Germinal center (tissue), 1 donor: ENCODE results near the gene EFNA5.

Experiments used
- DNase-seq: peaks from one replicate; pipeline ENCODE4 v3.0.0; 2012; ENCODE audit warnings: mixed read lengths, low spot score

Gene EFNA5

DNA sequence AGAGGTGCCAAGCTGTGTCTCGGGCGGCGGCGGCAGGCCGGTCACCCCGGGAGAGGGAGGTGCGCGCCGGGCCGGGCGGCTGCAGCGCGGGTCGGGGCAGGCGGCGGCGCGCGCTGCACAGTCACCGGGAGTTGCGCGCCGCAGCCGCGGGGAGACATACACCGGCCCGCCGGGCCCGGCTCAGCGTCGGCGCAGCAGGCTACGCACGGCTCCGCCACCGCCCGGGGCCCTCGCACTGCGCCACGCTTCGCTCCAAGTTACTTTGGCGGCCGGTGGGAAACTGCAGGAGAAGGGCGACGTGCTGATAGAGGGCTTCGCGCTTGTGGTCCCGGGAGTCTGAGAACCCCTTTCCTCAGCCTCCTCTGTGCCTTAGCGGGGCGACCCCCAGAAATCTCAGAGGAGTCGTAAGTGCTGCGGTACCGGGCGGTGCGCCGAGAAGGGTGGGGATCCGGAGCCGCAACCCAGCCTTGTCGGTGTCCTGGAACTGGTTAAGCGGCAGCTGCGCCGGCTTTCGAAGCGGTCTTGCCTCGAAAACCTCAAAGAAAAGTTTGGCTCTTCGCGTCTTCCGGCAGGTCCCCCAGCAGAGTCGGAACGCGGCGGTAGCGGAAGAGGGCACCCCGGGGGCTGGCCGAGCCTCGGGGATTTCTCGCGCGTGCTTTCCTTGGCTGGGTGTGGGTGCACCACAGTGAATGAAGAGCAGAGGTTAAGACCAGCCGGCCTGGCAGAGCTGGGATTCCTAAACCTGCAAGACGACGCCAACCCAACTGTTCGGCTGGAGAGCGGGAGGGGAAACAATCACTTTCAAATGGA, at the start of gene EFNA5:
Gene EFNA5 (minus strand): TSS at position 6 of the 810 bp plus-strand sequence.
- DNase-seq, result peak; percentile 29

DNA sequence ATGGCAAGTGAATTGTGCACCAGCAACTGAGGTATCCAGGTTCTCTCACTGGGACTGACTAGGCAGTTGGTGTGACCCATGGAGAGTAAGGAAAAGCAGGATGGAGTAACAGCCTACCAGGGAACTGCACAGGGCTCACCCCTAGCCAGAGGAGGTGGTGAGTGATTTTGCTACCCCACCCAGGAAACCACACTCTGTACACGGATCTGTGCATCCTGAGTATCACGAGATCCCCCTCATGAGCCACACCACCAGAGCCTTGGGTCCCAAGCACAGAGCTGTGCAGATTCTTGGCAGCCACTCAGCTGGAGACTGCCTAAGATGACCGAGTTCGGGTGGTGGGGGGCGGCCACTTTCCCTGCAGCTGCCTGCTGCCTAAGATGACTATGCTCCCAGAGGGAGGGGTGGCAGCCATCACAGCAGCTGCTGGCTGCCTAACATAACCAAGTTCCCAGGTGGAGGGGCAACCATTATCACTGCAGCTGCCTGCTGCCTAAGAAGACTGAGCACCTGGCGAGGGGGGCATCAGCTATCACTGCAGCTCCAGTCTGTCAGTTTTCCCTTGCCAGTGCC, 48.4 kb upstream of the EFNA5 start:
- DNase-seq, result no peak

DNA sequence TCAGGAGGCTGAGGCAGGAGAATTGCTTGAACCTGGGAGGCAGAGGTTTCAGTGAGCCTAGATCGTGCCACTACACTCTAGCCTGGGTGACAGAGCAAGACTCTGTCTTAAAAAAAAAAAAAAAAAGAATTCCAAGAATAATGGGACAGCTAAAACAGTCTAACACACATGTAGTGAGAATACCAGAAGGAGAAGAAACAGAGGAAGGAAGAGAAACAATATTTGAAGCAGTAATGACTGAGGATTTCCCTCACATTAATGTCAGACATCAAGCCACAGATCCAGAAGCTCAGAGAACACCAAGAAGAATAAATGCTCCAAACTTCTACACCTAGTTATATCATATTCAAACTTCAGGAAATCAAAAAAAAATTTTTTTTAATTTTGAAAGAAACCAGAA, 47.1 kb upstream of the EFNA5 start:
- no peak for DNase-seq

DNA sequence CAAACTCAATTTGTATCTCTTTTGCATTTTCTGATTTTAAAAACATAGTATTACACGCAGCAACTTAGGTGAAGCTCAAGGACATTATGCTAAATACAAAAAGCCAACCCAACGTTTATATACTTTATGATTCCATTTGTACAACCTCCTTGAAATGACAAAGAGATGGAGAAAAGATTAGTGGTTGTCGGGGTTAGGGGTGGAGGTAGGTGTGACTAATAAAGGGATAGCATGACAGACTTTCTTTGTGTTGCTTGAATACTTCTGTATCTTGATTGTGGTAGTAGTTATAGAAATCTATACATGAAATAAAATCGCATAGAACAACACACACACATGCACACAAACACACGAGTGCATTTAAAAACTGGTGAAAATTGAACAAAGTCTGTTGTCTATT, 42.5 kb upstream of the EFNA5 start:
- DNase-seq, result no peak

DNA sequence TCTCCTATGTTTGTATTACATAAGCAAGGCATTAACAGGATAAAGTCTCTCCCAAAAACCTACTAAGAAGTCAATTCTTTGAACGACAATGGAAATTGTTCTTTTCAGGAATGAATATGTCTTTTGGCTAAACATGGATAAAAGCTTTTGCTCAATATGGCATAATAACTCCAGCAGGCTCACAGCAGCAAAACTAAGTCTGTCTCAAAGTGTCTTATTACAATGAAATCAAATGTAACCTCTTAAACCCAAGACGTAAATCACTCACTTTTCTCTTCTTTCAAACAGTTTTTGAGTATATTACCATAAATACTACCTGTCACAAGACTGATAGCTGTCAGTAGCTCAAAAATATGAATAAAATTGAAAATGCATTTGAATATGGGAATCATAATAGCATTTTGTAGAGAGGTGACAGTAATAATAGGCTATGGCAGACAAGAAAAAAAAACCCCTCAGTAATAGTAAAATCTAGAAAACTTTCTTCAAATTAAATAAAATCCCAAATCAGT, 41.7 kb upstream of the EFNA5 start:
- DNase-seq, result no peak

DNA sequence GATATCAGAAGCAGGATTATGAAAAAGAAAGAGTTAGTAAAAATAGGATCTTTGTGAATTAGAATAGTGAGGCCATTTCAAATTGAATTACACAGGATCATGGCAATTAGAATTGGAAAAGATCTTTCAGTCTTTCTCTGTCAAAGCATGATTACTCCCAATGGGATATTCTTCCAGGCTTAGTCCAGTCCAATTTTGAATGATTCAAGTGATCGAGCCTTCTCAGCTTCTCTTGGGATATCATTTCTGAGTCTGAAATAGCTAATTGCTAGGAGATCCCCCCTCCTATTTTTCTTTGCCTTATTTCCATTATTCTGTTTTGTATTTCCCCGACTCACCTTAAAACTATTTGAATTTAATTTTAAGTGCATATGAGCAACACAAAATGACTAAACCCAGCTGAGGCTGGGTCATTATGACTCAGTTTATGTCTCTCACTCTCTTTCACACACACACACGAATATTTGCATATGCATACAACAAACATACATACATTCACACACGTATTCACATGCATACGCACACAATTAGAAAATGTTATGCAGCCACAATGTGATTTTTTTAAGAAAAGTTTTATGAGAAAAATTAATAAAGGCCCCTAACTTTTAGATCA, 34.8 kb upstream of the EFNA5 start:
- no peak for DNase-seq

DNA sequence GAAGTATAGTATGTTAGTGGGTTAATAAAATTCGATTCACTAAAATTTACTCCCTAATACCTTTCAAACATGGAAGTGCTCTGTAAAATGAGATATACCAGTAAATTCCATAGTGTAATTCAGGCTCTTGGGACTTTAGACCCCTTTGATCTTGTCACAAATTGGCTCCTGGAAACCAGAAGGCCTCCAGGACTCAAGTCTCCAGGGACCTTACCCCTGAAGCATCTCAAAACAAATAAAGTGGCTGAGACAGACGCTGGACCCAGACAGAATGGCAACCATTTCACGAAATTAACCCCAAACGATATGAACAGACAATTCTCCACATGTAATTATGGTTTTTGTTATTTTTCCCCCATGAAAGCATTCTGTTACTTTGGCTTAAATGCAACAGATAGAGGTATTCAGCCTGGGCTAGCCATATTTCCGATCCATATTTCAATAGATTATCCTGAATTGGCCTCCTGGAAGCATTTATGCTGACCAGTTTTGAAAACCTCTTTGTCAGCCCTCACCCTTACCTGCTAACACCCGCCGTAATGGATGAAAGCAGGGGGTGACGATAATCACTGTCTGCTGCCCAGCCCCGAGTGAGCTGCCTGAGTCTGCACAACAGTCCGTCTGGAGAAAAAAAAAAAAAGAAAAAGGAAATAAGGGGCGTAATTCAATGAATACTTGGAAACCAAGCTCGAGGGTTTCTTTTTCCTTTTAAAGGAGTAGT, 34.1 kb upstream of the EFNA5 start:
- DNase-seq, result no peak

DNA sequence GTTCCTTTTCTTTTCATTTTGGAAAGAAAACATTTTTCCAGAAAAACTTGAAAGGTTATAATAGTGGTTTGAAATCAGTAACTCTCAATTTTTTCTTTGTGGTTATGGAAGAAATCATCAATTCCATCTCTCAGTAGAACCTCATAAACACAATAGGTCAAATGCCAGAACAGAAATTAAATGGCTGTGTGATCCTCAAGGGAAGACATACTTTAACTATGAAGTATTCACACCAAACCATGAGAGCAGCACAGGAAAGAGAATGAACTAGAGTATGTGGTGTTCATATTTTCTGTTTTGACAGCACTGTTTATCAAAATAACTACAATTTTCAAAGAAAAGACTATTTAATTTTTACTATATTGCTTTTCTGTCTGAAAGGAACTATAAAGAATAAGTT, 29.7 kb upstream of the EFNA5 start:
- DNase-seq, result no peak

DNA sequence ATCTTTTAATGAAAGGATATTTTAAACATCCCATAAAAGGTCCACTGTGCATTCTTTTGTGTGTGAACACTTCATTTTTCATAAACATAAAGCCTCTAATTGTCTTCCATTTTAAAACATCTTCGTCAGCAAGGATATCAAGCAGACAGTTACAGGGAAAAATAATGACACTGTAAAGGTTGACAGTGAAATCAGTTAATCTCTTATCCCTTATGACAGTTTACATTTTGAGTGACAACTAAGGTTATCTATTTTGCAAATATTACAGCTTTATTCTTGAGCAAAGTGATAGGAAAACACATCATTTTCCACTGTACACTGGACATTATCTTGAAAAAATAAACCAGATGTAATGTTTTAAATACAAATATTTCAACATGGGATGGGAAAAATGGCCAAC, 28.7 kb upstream of the EFNA5 start:
- no peak for DNase-seq

DNA sequence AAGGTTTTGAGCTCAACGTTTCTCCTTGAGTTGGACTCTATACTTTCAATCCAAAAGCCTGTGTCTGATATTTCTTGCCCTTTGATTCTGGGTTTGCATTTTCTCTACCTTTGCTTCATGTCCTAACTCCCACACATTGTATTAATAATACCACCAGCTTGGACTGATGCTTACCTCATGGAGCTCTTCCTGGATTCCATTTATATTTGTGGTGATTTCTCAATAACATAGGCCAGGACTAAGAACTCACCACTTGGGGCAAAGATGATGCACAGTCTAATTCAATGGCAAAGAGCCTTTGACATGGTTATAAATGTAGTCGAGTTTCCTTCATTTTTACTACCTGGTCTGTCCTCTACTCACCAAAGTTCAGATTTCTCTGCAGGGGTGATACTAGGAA, 27.5 kb upstream of the EFNA5 start:
- DNase-seq, result no peak

DNA sequence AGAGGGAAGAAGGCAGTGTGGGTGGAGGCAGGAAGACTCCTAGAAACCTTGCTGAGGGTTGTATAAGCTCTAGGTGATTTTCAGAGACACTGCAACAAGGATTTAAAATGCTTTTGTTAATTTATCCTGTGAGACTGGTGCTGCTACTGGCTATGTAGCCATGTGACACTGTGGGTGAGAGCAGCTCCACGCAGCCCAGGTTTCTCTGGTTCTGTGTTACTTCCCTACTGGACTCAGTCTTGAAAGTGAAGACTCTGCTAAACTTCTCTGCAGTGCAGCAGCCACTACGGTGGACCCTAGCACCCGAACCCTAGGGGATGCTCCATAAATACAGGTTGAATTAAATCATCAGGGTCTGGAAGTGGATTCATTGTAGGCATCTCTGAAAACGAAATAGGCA, 25.8 kb upstream of the EFNA5 start:
- no peak for DNase-seq

DNA sequence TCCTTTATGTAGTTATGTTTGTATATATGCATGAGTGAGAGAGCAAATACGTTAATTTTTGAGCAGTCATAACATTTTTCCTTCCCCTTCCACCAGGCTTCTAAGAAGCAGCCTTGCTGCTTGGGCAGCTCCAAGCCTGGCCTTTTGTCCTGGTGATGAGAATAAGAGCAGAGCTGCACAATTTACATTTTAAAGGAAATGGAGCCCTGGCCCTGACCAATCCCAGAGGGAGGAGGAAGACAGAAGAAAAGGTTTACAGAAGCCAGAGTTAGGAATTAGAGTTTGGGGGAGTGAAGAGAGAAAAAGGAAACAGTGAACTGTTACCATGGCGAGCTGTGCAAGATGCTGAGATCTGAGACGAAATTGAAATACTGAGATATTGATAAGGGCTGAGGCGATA, 25.3 kb upstream of the EFNA5 start:
- no peak for DNase-seq

DNA sequence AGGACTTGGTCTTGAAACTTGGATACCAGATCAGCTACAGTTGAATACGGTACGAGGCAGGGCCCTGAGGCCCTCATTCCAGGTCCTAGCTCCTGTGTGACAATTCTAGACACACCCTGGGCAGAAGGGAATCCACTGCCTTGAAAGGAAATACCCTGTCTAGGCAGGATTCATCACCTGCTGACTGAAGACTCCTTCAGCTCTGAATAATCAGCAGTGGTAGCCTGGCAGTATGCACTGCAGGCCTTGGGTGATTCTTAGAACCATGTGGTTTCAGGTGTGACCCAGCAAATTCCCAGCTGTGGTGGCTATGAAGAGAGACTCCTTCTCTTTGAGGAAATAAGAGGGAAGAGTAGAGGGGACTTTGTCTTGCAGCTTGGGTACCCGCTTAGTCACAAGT, 17.2 kb upstream of the EFNA5 start:
- no peak for DNase-seq

DNA sequence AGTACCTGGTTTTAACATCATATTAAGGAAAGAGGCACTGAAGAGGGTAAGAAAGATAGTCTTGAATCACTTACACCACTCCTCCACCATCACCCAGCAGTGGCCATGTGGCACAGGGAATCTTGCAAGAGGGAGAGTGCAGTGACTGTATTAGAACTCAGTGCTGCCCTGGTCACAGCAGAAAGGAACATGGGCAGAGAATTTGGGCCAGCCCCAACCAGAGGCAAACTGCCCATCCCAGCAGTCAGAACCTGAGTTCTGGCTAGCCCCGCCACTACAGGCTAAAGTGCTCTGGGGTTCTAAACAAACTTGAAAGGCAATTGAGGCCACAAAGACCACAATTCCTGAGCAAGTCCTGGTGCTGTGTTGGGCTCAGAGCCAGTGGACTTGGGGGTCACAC, 16.7 kb upstream of the EFNA5 start:
- DNase-seq, result no peak

DNA sequence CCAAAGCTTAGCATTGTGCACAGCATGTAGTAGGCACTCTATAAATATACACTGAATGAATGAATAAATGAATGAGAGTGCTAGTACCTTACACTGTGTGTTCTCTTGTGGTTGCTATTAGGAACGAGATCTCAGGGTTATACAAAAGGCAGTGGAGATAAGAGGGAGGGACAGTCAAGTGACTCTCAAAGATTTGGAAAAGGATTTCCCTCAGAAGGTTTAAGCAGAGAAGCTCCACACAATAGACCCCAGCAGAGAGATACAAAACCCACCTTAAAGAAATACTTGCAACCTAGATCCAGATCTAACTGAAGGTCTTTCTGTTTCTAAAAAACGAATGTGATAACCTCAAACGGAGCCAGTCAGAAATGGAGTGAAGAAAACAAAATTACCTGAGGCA, 11.8 kb upstream of the EFNA5 start:
- no peak for DNase-seq

DNA sequence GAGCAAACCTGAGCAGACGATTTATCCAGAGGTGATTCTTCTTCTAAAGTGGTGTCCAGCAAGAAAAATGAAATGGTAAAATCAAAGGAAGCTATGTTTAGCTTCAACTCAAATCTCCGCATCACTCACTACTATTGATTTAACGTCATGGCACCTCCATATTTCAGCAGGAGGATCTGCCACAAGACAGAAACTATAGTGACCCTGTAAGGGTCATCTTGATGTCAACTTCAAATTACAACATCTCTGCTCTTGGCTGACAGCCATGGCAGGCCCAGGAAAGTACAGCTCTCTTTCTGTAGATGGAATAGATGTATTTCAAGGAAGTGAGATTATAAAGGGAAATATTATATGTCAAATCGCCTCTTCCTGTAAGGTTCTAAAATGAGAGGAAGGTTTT, 10.1 kb upstream of the EFNA5 start:
- no peak for DNase-seq

DNA sequence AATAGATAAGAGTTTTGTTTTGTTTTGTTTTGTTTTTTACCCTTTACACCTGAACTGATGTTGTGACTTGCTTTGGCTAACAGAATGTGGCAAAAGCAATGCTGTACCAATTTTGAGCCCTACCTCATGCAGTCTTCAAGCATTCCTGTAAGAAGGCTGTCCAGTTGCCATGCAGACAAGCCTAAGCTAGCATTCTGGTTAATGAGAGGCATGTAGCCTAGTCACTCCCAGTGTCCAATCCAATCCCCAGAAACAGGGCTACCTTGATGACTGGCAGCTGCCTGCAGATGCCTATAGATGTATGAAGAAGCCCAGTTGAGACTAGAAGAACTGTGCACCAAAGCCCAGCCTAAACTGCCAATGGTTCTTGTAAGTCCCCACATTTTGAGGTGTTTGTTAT, 9.4 kb upstream of the EFNA5 start:
- DNase-seq, result no peak

DNA sequence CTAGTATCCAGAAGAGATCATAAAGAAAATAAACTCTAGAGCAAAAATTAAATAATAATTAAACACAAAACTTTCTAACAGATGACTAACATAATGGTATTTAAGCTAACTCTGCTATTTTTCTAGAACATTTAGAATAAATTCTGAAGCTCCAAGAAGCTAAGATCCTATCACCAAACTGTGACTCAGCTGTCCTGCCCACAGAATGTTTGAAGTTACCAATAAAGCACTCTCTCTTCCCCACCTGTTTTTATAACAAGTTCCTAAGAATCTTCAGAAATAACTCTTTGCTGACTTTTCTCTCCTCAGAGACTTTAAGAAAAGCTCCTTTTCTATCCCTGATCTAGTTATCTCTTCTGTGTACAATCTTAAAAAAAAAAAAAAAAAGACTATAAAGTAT, 6.0 kb upstream of the EFNA5 start:
- DNase-seq, result no peak

DNA sequence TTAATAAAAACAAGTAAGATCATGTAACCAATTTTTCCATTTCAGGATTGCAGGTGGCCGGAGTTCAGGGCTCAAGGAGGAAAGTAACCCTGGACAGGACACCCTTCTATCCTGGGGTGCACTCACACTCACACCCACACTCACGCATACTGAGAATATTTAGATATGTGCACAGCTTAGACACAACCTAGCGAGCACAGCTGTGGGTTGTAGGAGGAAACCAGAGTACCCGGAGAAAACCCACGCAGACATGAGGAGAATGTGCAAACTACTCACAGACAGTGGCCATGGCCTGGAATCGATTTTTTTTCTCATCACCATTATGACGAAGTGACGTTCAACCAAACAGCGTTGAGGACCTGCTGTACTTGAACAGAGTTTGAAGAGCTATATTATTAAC, 4.5 kb upstream of the EFNA5 start:
- no peak for DNase-seq

DNA sequence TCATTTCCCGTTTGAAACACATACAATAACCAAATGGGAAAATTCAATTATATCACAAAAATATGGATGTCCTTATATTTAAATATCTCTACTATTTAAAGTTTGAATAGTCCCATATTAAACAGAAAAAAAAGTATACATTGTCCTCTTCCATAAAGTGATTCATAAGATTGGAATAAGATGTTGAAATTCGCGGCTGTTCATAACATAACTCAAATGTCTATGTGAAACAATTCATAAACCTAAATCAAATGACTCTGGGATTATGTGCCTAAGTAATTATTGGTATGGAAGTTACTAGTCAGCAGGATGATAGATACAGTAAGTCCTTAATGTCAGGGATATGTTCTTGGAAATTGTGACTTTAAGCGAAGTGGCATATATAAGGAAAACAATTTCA, 3.9 kb upstream of the EFNA5 start:
- DNase-seq, result no peak

DNA sequence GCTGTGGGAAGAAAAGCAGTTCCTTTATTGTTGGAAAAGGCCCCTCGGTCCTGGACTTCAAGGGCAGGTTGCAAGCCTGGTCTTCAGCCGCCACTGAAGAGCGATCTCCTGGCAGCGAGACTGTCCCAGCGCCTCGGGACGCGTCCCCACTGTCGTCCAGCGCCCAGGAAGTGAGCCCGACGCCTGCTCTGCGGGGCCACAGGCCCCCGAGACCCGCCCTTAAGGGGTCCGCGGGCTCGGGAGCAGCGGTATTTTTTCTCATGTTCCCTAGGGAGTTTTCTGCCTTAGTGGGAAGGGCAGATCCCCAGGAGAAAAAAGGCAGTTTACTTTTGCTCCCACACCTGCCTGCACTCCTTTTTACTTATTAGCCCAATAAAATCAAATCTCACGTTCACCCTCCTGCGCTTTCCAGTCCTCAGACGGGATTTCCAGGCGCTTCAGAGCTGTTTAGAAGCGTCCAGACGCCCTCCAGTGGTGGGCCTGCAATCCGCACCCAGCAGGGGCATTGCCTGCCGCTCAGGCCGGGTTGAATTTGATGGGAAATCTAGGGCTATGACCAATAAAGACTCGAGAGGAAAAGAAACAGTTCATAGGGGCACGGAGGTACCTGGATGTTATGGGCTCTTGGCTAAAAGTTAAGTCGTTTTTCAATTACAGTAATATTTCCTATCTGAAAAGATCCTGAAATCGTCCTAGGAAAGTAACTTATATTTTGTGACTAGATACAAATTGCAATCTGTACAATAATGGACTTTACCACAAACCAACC, 2.8 kb upstream of the EFNA5 start:
- peak; percentile 68 for DNase-seq

DNA sequence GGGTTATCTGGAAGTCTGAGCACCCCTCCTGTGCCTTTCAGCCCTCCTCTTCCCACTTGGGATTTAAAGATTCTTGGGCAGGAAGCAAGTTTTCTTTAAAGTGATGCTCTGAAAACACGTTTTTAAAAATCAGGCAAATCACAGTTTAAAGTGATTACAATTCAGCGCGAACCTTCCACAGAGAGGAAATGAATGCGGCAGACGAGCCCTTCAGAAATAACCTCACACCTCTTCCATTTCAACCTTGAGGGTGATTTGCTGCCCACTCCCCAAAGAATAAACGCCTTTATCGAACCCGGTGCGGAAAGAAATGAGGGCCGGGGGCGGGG, 2.3 kb upstream of the EFNA5 start:
- no peak for DNase-seq
